Panc1 (cell line): Measurements from ENCODE around the gene XRCC4. TPM values are rescaled to one million over a fixed set of nuclear protein-coding genes. Genes with fewer than 3 reads are reported as not detected.

Source experiments
- ATAC-seq: fragments of 200-7000 bp; cut with Tn5 transposase; 2 replicates; pipeline ENCODE4 v1.9.1; 2020; ENCODE audit warnings: mild to moderate bottlenecking, moderate library complexity
- BruUV-seq: library from RNA; stranded (reverse); fragments of 400-500 nt; replicated peaks from 2 replicates; lab custom pipeline; 2021; lab: Mats Ljungman, UMichigan
- CTCF ChIA-PET: fragments of 300-600 bp; sonication (Branson Sonifier 250); formaldehyde crosslinking; loops from one replicate; lab custom pipeline; 2022; ENCODE audit warnings: antibody characterized with exemption; lab: Charles Lee
- POLR2A ChIA-PET: fragments of 300-600 bp; sonication (Branson Sonifier 250); formaldehyde crosslinking; loops from one replicate; lab custom pipeline; 2022; ENCODE audit warnings: antibody characterized with exemption; lab: Charles Lee
- DNase-seq: peaks from one replicate; pipeline ENCODE4 v3.0.0-alpha.2; 2010; ENCODE audit warnings: low read depth, low spot score
- H3K27ac ChIP-seq: 2 replicates; pipeline ENCODE4 v1.5.1; 2011; ENCODE audit warnings: mild to moderate bottlenecking, low read length, inconsistent platforms
- H3K27me3 ChIP-seq: fragments of 200-500 bp; sonication (Bioruptor generic); 2 replicates; pipeline ENCODE4 v1.6.0; 2014; ENCODE audit warnings: low read length, inconsistent platforms; ENCODE audit not compliant: control insufficient read depth, insufficient read depth
- H3K36me3 ChIP-seq: fragments of 200-500 bp; sonication (Bioruptor generic); 2 replicates; pipeline ENCODE4 v1.5.1; 2014; ENCODE audit warnings: inconsistent platforms, mild to moderate bottlenecking, low read length, moderate library complexity; ENCODE audit not compliant: control insufficient read depth, insufficient read depth
- H3K4me1 ChIP-seq: 2 replicates; pipeline ENCODE4 v1.5.1; 2011; ENCODE audit warnings: inconsistent platforms, mild to moderate bottlenecking, low read length, moderate library complexity; ENCODE audit not compliant: control insufficient read depth, insufficient read depth
- H3K4me3 ChIP-seq, 2 experiments: 2 replicates each; pipeline ENCODE4 v1.5.1; 2011 to 2012; ENCODE audit warnings: low read depth in 2 of 2, low read length in 2 of 2, mild to moderate bottlenecking in 2 of 2, inconsistent platforms in 1 of 2, moderate library complexity in 1 of 2
- H3K9me3 ChIP-seq: fragments of 200-500 bp; sonication (Bioruptor generic); 2 replicates; pipeline ENCODE4 v1.5.1; 2014; ENCODE audit warnings: low read depth, mild to moderate bottlenecking, inconsistent platforms, low read length, moderate library complexity; ENCODE audit not compliant: control insufficient read depth, insufficient read depth
- POLR2AphosphoS5 ChIP-seq: IDR thresholded peaks from 2 replicates; pipeline ENCODE4 v1.6.1; 2012; ENCODE audit warnings: mild to moderate bottlenecking, low read depth, low read length, moderate library complexity
- SIN3A ChIP-seq: IDR thresholded peaks from 2 replicates; pipeline ENCODE4 v1.6.1; 2012; ENCODE audit warnings: low read depth, mild to moderate bottlenecking, low read length, moderate library complexity, borderline replicate concordance; ENCODE audit not compliant: insufficient read depth
- TCF7L2 ChIP-seq: IDR thresholded peaks from 2 replicates; pipeline ENCODE4 v1.6.1; 2011; ENCODE audit warnings: mild to moderate bottlenecking, low read depth, low read length, inconsistent platforms
- in situ Hi-C: cut with HindIII; loops from 2 replicates; pipeline ENCODE4 v1.10.0; 2016; ENCODE audit warnings: low sequenced_read_pairs, low pct_unique_long_range_greater_than_20kb
- intact Hi-C: fragments of 100-400 bp; cut with micrococcal nuclease; formaldehyde crosslinking; loops from one replicate; pipeline ENCODE4 v1.10.0; 2022; ENCODE audit not compliant: unreplicated experiment
- total RNA-seq: library from RNA; stranded (reverse); gene quantifications from one replicate; pipeline ENCODE4 v1.2.1, GENCODE V29; 2021; ENCODE audit not compliant: unreplicated experiment
- TF ChIP-seq, protein P1 (sequence below), 2 experiments: IDR thresholded peaks; 2 replicates each; pipeline ENCODE4 v1.6.1; 2011 to 2012; ENCODE audit warnings: low read depth in 2 of 2, control low read depth in 1 of 2, low read length in 1 of 2, mild to moderate bottlenecking in 1 of 2, moderate library complexity in 1 of 2; ENCODE audit not compliant: insufficient read depth in 1 of 2
- TF ChIP-seq, protein P2 (sequence below): fragments of 450-650 bp; IDR thresholded peaks from 2 replicates; pipeline ENCODE4 v1.5.1; 2017; ENCODE audit warnings: mild to moderate bottlenecking

XRCC4 gene
- total RNA-seq, 1 experiment from 2014 or later = 12.5 TPM

DNA sequence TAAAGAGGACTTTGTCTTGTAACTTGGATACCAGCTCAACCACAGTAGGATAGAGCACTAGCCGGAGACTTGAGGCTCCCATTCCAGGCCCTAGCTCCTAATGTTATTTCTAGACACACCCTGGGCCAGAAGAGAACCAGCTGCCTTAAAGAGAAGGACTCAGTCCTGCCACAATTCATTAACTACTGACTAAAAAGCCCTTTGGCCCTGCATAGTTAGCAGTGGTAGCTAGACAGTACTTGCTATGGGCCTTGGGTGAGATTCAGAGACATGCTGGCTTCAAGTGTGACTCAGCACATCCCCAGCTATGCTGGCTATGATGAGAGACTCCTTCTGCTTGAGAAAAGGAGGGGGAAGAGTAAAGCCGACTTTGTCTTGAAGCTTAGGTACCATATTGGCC, 47.4 kb upstream of the XRCC4 start:
- ATAC-seq (no peak), DNase-seq (no peak)
- no peaks in the 10 kb centered on the region for H3K36me3 ChIP-seq
- H3K9me3 ChIP-seq = no peaks in the 10 kb centered on the region
- no peak overlapping the region for H3K4me3 ChIP-seq
- H3K4me1 ChIP-seq = no peaks in the 10 kb centered on the region
- no peak overlapping the region for H3K27ac ChIP-seq
- no TSS peak for BruUV-seq
- intact Hi-C loops = no loop called here
- H3K27me3 ChIP-seq = no peaks in the 10 kb centered on the region
- POLR2A ChIA-PET = no interaction called here
- CTCF ChIA-PET = no interaction called here
- TF ChIP-seq POLR2AphosphoS5 = no peak
- no peak for TF ChIP-seq SIN3A
- in situ Hi-C loops = no loop called here

DNA sequence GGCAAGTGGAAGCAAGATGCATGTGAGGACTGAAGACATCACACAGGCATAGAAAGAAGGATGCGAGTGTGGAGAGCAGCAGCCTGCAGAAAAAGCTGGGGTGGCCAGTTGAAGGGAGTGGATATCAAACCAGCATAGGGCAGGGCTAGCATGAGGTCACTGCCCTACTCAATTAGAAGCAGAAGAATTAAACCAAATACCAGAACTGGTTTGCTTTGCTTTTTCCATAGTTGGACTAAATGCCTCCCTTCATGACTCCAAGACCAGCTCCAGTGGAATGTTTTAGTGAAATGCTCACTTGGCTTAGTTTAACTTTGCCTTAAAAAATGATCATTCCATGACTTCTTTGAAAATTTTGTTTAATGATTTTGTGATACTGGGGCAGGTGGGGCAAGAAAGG, 46.0 kb upstream of the XRCC4 start:
- in situ Hi-C loops = no loop called here
- Histone ChIP-seq H3K4me1 (no peaks in the 10 kb centered on the region), H3K27me3 (no peaks in the 10 kb centered on the region), H3K27ac (no peak overlapping the region), H3K4me3 (no peak overlapping the region), H3K36me3 (no peaks in the 10 kb centered on the region), H3K9me3 (no peaks in the 10 kb centered on the region)
- CTCF ChIA-PET = no interaction called here
- intact Hi-C loops = no loop called here
- BruUV-seq = no TSS peak
- no peak for DNase-seq
- ATAC-seq = no peak
- POLR2A ChIA-PET = no interaction called here
- TF ChIP-seq TCF7L2 (no peak), POLR2AphosphoS5 (no peak), SIN3A (no peak)
- TF ChIP-seq, protein P1, sequence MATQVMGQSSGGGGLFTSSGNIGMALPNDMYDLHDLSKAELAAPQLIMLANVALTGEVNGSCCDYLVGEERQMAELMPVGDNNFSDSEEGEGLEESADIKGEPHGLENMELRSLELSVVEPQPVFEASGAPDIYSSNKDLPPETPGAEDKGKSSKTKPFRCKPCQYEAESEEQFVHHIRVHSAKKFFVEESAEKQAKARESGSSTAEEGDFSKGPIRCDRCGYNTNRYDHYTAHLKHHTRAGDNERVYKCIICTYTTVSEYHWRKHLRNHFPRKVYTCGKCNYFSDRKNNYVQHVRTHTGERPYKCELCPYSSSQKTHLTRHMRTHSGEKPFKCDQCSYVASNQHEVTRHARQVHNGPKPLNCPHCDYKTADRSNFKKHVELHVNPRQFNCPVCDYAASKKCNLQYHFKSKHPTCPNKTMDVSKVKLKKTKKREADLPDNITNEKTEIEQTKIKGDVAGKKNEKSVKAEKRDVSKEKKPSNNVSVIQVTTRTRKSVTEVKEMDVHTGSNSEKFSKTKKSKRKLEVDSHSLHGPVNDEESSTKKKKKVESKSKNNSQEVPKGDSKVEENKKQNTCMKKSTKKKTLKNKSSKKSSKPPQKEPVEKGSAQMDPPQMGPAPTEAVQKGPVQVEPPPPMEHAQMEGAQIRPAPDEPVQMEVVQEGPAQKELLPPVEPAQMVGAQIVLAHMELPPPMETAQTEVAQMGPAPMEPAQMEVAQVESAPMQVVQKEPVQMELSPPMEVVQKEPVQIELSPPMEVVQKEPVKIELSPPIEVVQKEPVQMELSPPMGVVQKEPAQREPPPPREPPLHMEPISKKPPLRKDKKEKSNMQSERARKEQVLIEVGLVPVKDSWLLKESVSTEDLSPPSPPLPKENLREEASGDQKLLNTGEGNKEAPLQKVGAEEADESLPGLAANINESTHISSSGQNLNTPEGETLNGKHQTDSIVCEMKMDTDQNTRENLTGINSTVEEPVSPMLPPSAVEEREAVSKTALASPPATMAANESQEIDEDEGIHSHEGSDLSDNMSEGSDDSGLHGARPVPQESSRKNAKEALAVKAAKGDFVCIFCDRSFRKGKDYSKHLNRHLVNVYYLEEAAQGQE (IDR thresholded peaks at IDR 0.05; ENCODE audit: insufficient read depth in 1 of 2, low read depth in 2 of 2, low read length in 1 of 2) = no peak
- TF ChIP-seq, protein P2, sequence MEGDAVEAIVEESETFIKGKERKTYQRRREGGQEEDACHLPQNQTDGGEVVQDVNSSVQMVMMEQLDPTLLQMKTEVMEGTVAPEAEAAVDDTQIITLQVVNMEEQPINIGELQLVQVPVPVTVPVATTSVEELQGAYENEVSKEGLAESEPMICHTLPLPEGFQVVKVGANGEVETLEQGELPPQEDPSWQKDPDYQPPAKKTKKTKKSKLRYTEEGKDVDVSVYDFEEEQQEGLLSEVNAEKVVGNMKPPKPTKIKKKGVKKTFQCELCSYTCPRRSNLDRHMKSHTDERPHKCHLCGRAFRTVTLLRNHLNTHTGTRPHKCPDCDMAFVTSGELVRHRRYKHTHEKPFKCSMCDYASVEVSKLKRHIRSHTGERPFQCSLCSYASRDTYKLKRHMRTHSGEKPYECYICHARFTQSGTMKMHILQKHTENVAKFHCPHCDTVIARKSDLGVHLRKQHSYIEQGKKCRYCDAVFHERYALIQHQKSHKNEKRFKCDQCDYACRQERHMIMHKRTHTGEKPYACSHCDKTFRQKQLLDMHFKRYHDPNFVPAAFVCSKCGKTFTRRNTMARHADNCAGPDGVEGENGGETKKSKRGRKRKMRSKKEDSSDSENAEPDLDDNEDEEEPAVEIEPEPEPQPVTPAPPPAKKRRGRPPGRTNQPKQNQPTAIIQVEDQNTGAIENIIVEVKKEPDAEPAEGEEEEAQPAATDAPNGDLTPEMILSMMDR = no peak

DNA sequence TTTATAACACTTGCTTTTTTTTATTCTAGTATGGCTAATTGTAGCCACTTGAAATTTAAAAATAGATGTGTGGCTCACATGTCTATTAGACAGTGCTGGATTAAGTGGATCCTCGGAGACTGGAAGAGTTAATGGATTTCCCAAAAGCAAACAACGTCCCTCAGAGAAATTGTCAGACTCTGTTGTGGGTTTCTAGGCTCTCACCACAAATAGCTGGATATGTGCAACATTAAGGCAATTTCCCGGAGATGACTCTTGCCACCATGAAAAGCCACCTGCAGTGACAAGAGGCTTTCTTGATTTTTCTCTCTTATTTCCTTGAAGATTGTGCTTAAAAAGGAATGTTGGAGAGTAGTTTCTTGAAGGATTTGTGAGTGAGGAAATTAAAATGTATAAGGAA, 43.3 kb upstream of the XRCC4 start:
- no peaks in the 10 kb centered on the region for H3K36me3 ChIP-seq
- H3K27me3 ChIP-seq = no peaks in the 10 kb centered on the region
- ChIA-PET CTCF (no interaction called here), POLR2A (no interaction called here)
- BruUV-seq = no TSS peak
- DNase-seq (no peak), ATAC-seq (no peak)
- in situ Hi-C loops (no loop called here), intact Hi-C loops (no loop called here)
- H3K9me3 ChIP-seq = no peaks in the 10 kb centered on the region
- TF ChIP-seq, protein P1 (IDR thresholded peaks at IDR 0.05; ENCODE audit: insufficient read depth in 1 of 2, low read depth in 2 of 2, low read length in 1 of 2) = no peak
- no peak for TF ChIP-seq TCF7L2
- no peak for TF ChIP-seq POLR2AphosphoS5
- TF ChIP-seq, protein P2 = no peak
- no peak for TF ChIP-seq SIN3A
- H3K4me3 ChIP-seq = no peak overlapping the region
- H3K27ac ChIP-seq = no peak overlapping the region
- no peaks in the 10 kb centered on the region for H3K4me1 ChIP-seq
